Keratinocyte (primary cell): Measurements from ENCODE around the gene RAB12. TPM values are rescaled to one million over a fixed set of nuclear protein-coding genes. Genes with fewer than 3 reads are reported as not detected.

Experiments
- DNase-seq: peaks from one replicate; pipeline ENCODE4 v3.0.0-alpha.2; 2011; ENCODE audit warnings: low read depth, missing footprints, low spot score
- FAIRE-seq: peaks from 2 replicates; lab custom pipeline; 2011; peaks lifted over from hg19 to GRCh38; lab: Jason Lieb, UNC
- H2AFZ ChIP-seq: 2 replicates; pipeline ENCODE4 v1.6.0; 2012; ENCODE audit warnings: low read length, control low read depth, inconsistent platforms; ENCODE audit not compliant: control insufficient read depth
- H3K27ac ChIP-seq: 2 replicates; pipeline ENCODE4 v1.5.1; 2011; ENCODE audit warnings: low read length; ENCODE audit not compliant: control insufficient read depth, insufficient read depth
- H3K27me3 ChIP-seq: 3 replicates; pipeline ENCODE4 v1.6.0; 2011; ENCODE audit warnings: low read length; ENCODE audit not compliant: control insufficient read depth, insufficient read depth; ENCODE audit errors: extremely low read depth
- H3K36me3 ChIP-seq, 2 experiments: 2 replicates in 1 of 2; 3 replicates in 1 of 2; pipeline ENCODE4 v1.5.1; 2011; ENCODE audit warnings: low read length in 2 of 2, mild to moderate bottlenecking in 1 of 2; ENCODE audit not compliant: control insufficient read depth in 2 of 2, insufficient read depth in 2 of 2; ENCODE audit errors: extremely low read depth in 1 of 2
- H3K4me1 ChIP-seq: 3 replicates; pipeline ENCODE4 v1.5.1; 2011; ENCODE audit warnings: low read length; ENCODE audit not compliant: control insufficient read depth, insufficient read depth; ENCODE audit errors: extremely low read depth
- H3K4me2 ChIP-seq: 3 replicates; pipeline ENCODE4 v1.6.0; 2011; ENCODE audit warnings: low read depth, low read length; ENCODE audit not compliant: control insufficient read depth, insufficient read depth; ENCODE audit errors: extremely low read depth
- H3K4me3 ChIP-seq, 3 experiments: fragments of 200-600 bp in 1 of 3; sonication (generic) in 1 of 3; 2 replicates in 2 of 3; 3 replicates in 1 of 3; pipeline ENCODE4 v1.5.1; 2011 to 2016; ENCODE audit warnings: low read length in 3 of 3, mild to moderate bottlenecking in 3 of 3, control low read depth in 2 of 3, inconsistent platforms in 1 of 3, low read depth in 1 of 3, mixed read lengths in 1 of 3, mixed run types in 1 of 3, moderate library complexity in 1 of 3; ENCODE audit not compliant: control insufficient read depth in 2 of 3, insufficient read depth in 2 of 3; ENCODE audit errors: extremely low read depth in 1 of 3
- H3K79me2 ChIP-seq: 2 replicates; pipeline ENCODE4 v1.6.0; 2012; ENCODE audit warnings: low read length; ENCODE audit not compliant: control insufficient read depth, insufficient read depth
- H3K9ac ChIP-seq: 3 replicates; pipeline ENCODE4 v1.6.0; 2011; ENCODE audit warnings: low read length; ENCODE audit not compliant: control insufficient read depth, insufficient read depth; ENCODE audit errors: extremely low read depth
- H3K9me1 ChIP-seq: 3 replicates; pipeline ENCODE4 v1.6.0; 2011; ENCODE audit warnings: low read length; ENCODE audit not compliant: control insufficient read depth, insufficient read depth; ENCODE audit errors: extremely low read depth
- H3K9me3 ChIP-seq: 2 replicates; pipeline ENCODE4 v1.5.1; 2012; ENCODE audit warnings: low read depth, low read length; ENCODE audit not compliant: control insufficient read depth
- H4K20me1 ChIP-seq: 3 replicates; pipeline ENCODE4 v1.6.0; 2011; ENCODE audit warnings: low read length; ENCODE audit not compliant: control insufficient read depth, insufficient read depth; ENCODE audit errors: extremely low read depth
- CTCF ChIP-seq, 3 experiments: IDR thresholded peaks in 1 of 3; conservative IDR thresholded peaks in 1 of 3; optimal IDR thresholded peaks in 1 of 3; 2 replicates in 2 of 3; 3 replicates in 1 of 3; pipeline versions ENCODE3 to v1.5.1; 2011; ENCODE audit warnings: low read length in 3 of 3, mild to moderate bottlenecking in 3 of 3, moderate library complexity in 2 of 3, control low read depth in 1 of 3, inconsistent platforms in 1 of 3; ENCODE audit not compliant: insufficient read depth in 2 of 3; ENCODE audit errors: extremely low read depth in 1 of 3
- EZH2 ChIP-seq: IDR thresholded peaks from one replicate; pipeline ENCODE4 v1.6.1; 2012; ENCODE audit warnings: inconsistent platforms, mild to moderate bottlenecking, low read length, moderate library complexity
- dilution Hi-C: fragments of 300-500 bp; cut with MboI; formaldehyde crosslinking; loops from one replicate; pipeline ENCODE4 v1.7.0; 2020; ENCODE audit warnings: low sequenced_read_pairs; ENCODE audit not compliant: extremely low pct_ligation_motif_present
- polyA plus RNA-seq, 5 experiments: library from polyadenylated mRNA; depleted of rRNA in 3 of 5; stranded (reverse) in 3 of 5; stranded (forward) in 1 of 5; unstranded in 1 of 5; fragments of >200 nt; gene quantifications; 1 replicate in 1 of 5; 2 replicates in 3 of 5; 3 replicates in 1 of 5; pipeline versions ENCODE4 v1.2.1 to v1.2.3, GENCODE V29; 2011 to 2012; ENCODE audit warnings: missing spikeins in 2 of 5, low read depth in 1 of 5, low replicate concordance in 1 of 5

RAB12 gene
- polyA plus RNA-seq, 1 donor (not counting 4 experiments of a cell fraction or from before 2014, with no cell fraction given), result 46.4 TPM

GRCh38 chr18:8667846-8668245 is 58.6 kb downstream of the RAB12 start:
- H4K20me1 ChIP-seq, result no peaks in the 10 kb centered on the region
- no peaks in the 10 kb centered on the region for H3K79me2 ChIP-seq
- H3K36me3 ChIP-seq, result no peaks in the 10 kb centered on the region
- H3K27ac ChIP-seq, result no peak overlapping the region
- H2AFZ ChIP-seq, result no peak overlapping the region
- H3K9me1 ChIP-seq, result no peaks in the 10 kb centered on the region
- H3K9ac ChIP-seq, result no peak overlapping the region
- peaks cover 18% of the 10 kb centered on the region for H3K4me1 ChIP-seq
- DNase-seq, result no peak
- no peak overlapping the region for H3K4me2 ChIP-seq
- no peak for FAIRE-seq
- TF ChIP-seq CTCF (optimal IDR thresholded peaks at IDR 0.05 in 1 of 3, IDR thresholded peaks at IDR 0.05 in 1 of 3, conservative IDR thresholded peaks at IDR 0.05 in 1 of 3; ENCODE audit: extremely low read depth in 1 of 3, insufficient read depth in 2 of 3, low read length in 3 of 3) (no peak), EZH2 (no peak)
- H3K9me3 ChIP-seq, result no peaks in the 10 kb centered on the region
- dilution Hi-C loops, result no loop called here
- H3K4me3 ChIP-seq, result no peak overlapping the region
- H3K27me3 ChIP-seq, result no peaks in the 10 kb centered on the region

GRCh38 chr18:8668381-8668780 is 59.1 kb downstream of the RAB12 start:
- Histone ChIP-seq H3K4me2 (peak overlapping the region; percentile 44), H3K36me3 (no peaks in the 10 kb centered on the region)

GRCh38 chr18:8669571-8669970 is 60.3 kb downstream of the RAB12 start:
- Histone ChIP-seq H2AFZ (no peak overlapping the region), H3K79me2 (no peaks in the 10 kb centered on the region), H4K20me1 (no peaks in the 10 kb centered on the region), H3K9me1 (no peaks in the 10 kb centered on the region), H3K36me3 (no peaks in the 10 kb centered on the region), H3K27me3 (no peaks in the 10 kb centered on the region), H3K4me3 (no peak overlapping the region), H3K4me1 (peaks cover 18% of the 10 kb centered on the region), H3K4me2 (no peak overlapping the region), H3K9ac (no peak overlapping the region), H3K9me3 (no peaks in the 10 kb centered on the region), H3K27ac (no peak overlapping the region)
- no peak for FAIRE-seq
- TF ChIP-seq EZH2 (no peak), CTCF (optimal IDR thresholded peaks at IDR 0.05 in 1 of 3, IDR thresholded peaks at IDR 0.05 in 1 of 3, conservative IDR thresholded peaks at IDR 0.05 in 1 of 3; ENCODE audit: extremely low read depth in 1 of 3, insufficient read depth in 2 of 3, low read length in 3 of 3) (no peak)
- dilution Hi-C loops, result no loop called here
- no peak for DNase-seq

More at GRCh38 chr18:8668381-8668780, 59.1 kb downstream of the RAB12 start:
- Histone ChIP-seq H3K27ac (peak overlapping the region; percentile 19), H3K9me1 (no peaks in the 10 kb centered on the region), H3K27me3 (no peaks in the 10 kb centered on the region), H2AFZ (peak overlapping the region; percentile 59), H3K4me1 (peaks cover 18% of the 10 kb centered on the region), H3K9ac (no peak overlapping the region), H3K4me3 (no peak overlapping the region), H3K79me2 (no peaks in the 10 kb centered on the region), H4K20me1 (no peaks in the 10 kb centered on the region), H3K9me3 (no peaks in the 10 kb centered on the region)
- no peak for TF ChIP-seq EZH2
- DNase-seq, result no peak
- FAIRE-seq, result peak; percentile 85
- dilution Hi-C loops, result no loop called here
